Naive B cell (primary cell): ENCODE results near the gene CPSF4L. TPM values are rescaled to one million over a fixed set of nuclear protein-coding genes. Genes with fewer than 3 reads are reported as not detected.

Source experiments
- ATAC-seq, 2 donors: fragments of 150-1000 bp; cut with Tn5 transposase; 2 replicates each; pipeline ENCODE4 v1.10.0; 2021; ENCODE audit warnings: low read depth in 2 of 2, mild to moderate bottlenecking in 2 of 2, moderate library complexity in 2 of 2
- DNase-seq: peaks from one replicate; pipeline ENCODE4 v3.0.0; 2022
- H3K27ac Mint-ChIP-seq, 6 donors: one replicate each; pipeline ENCODE4 v1.8.0; 2020 to 2022; ENCODE audit warnings: mild to moderate bottlenecking in 6 of 6, mixed read lengths in 6 of 6, moderate library complexity in 5 of 6, inconsistent platforms in 2 of 6
- H3K27me3 Mint-ChIP-seq, 3 donors: one replicate each; pipeline ENCODE4 v1.8.0; 2021 to 2022; ENCODE audit warnings: mixed read lengths in 3 of 3, mild to moderate bottlenecking in 1 of 3
- H3K36me3 Mint-ChIP-seq, 2 donors: one replicate each; pipeline ENCODE4 v1.8.0; 2020 to 2022; ENCODE audit warnings: mixed read lengths in 2 of 2, inconsistent platforms in 1 of 2, mild to moderate bottlenecking in 1 of 2
- H3K4me1 Mint-ChIP-seq, 3 donors: one replicate each; pipeline ENCODE4 v1.8.0; 2020 to 2022; ENCODE audit warnings: mixed read lengths in 3 of 3, inconsistent platforms in 1 of 3, mild to moderate bottlenecking in 1 of 3, moderate library complexity in 1 of 3
- H3K4me3 Mint-ChIP-seq, 8 donors: one replicate each; pipeline ENCODE4 v1.8.0; 2020 to 2022; ENCODE audit warnings: mild to moderate bottlenecking in 8 of 8, mixed read lengths in 8 of 8, moderate library complexity in 8 of 8, inconsistent platforms in 2 of 8
- H3K9me3 Mint-ChIP-seq, 7 donors: one replicate each; pipeline ENCODE4 v1.8.0; 2020 to 2022; ENCODE audit warnings: mixed read lengths in 7 of 7, mild to moderate bottlenecking in 5 of 7, inconsistent platforms in 2 of 7, moderate library complexity in 1 of 7
- polyA plus RNA-seq, 6 donors: library from polyadenylated mRNA; unstranded; fragments of 300-500 nt; fragmentation: Illumina TruSeq; gene quantifications; one replicate each; pipeline ENCODE4 v1.2.3, GENCODE V29; 2021; ENCODE audit warnings: low read depth in 6 of 6

The CPSF4L gene
- polyA plus RNA-seq, 6 donors from 2014 or later: not detected

DNA sequence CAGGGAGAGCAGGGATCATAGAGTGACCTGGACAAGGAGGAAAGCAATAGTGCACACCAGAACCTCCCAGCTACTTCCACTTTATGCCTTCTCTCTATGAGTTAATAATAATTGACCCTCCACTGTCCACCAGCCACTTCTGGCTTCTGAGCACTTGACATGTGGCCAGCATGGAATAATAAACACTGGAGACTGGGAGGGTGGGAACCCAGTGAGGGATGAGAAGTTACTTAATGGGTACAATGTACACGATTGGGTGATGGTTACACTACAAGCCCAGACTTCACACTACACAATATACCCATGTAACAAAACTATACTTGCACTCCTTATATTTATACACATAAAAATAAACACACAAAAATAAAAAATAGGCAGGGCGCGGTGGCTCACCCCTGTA is 38.7 kb upstream of the CPSF4L start:
- Mint-ChIP-seq H3K4me3 (no peak overlapping the region), H3K36me3 (no peaks in the 10 kb centered on the region), H3K9me3 (no peaks in the 10 kb centered on the region), H3K27me3 (peaks cover 14 to 21% (median 17%) of the 10 kb centered on the region in 3 donors), H3K27ac (no peak overlapping the region), H3K4me1 (peaks cover 0 to 3% (median 0%) of the 10 kb centered on the region in 3 donors)
- DNase-seq (no peak), ATAC-seq (no peak)

DNA sequence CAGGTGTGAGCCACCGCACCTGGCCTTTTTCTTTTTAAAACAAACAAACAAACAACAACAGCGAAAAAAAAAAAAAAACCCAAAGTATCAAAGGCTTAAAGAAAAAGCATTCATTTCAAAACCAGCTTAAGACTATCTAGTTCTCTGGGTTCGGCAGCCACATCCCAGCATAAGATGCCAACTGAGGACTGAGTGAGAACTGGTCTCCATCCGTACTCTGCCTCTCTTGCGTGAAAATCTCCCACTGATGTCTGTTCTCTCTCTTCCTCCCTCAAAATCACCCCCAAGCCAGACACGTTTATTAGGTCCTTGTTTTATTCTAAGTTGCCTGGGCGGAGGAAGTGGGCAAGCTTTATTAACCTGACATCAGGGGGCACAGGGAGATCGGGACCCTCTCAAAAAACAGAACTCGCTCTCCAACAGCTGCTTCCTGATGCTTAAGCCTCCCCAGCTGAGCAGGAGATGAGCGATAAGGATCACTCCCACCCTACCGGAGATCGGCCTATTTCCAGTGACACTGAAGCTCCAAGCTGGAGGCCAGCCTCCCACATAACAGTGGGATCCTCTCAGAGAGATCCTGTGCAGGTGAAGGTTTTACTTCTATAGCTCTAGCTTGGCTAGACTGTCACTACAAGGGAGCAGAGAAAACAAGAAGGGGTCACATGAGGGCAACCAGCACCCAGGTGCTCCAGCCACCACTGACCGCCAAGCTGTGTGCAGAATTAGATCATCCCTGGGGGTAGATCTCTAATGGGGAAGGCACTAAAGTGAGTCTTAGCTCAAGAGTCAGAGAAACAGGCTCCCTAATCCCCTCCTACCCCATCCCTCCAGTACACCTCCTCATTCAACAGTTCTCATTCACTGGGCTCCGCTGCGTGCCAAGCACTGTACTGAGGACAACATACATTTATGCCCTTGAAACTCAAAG is 36.5 kb upstream of the CPSF4L start:
- DNase-seq (no peak), ATAC-seq (no peak)
- Mint-ChIP-seq H3K27ac (no peak overlapping the region), H3K4me1 (no peaks in the 10 kb centered on the region), H3K9me3 (no peaks in the 10 kb centered on the region), H3K4me3 (no peak overlapping the region), H3K36me3 (no peaks in the 10 kb centered on the region), H3K27me3 (peaks cover 0 to 10% (median under 1%) of the 10 kb centered on the region in 3 donors)

DNA sequence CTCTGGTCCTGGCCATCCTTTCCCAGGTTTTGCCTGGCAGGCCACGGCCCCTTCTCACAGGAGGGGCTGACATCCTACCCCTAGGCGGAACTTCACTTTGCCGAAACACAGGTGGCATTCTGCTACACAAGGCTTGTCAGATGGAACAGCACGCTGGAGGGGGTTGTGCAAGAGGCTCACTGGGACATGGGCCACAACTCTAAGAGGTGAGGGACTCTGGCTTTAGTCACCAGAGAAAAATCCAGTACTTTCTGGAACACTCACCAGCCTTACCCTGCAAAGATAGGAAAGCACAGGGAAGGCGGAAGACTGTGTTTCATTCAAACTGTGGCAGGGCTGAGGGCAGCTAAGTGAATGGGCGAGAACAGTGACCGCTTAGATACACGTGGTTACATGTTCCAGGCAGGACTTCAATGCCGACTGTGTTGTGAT is 31.8 kb upstream of the CPSF4L start:
- DNase-seq (no peak), ATAC-seq (no peak)
- H3K36me3 Mint-ChIP-seq: no peaks in the 10 kb centered on the region
- H3K4me1 Mint-ChIP-seq: peaks cover 0 to 12% (median 9%) of the 10 kb centered on the region in 3 donors
- peak overlapping the region in 1 of 6 donors; percentile 77 for H3K27ac Mint-ChIP-seq
- no peaks in the 10 kb centered on the region for H3K9me3 Mint-ChIP-seq
- peaks cover 4 to 21% (median 14%) of the 10 kb centered on the region in 3 donors for H3K27me3 Mint-ChIP-seq
- no peak overlapping the region for H3K4me3 Mint-ChIP-seq

DNA sequence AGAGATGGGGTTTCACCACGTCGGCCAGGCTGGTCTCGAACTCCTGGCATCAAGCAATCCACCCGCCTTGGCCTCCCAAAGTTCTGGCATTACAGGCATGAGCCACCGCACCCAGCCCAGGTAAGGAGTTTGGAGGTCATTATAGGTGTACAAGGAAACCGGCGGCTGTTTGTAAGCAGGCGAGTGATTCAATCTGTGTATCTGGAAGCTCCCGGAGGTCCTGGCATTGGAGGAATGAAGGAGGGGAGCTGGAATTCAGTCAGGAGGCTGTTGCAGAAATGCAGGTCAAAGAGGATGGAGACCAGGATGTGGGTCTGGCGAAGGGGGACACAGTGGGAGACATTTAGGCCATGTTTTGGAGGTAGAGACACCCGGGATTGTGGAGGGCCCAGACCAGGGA is 31.4 kb upstream of the CPSF4L start:
- no peaks in the 10 kb centered on the region for H3K9me3 Mint-ChIP-seq
- no peak for DNase-seq
- ATAC-seq: no peak
- no peak overlapping the region for H3K27ac Mint-ChIP-seq
- peaks cover 5 to 22% (median 9%) of the 10 kb centered on the region in 3 donors for H3K27me3 Mint-ChIP-seq
- H3K36me3 Mint-ChIP-seq: no peaks in the 10 kb centered on the region
- H3K4me1 Mint-ChIP-seq: peaks cover 0 to 12% (median 9%) of the 10 kb centered on the region in 3 donors
- peak overlapping the region in 1 of 8 donors; percentile 42 for H3K4me3 Mint-ChIP-seq

GRCh38 chr17:73292031-73292531 is 30.4 kb upstream of the CPSF4L start:
- ATAC-seq (no peak), DNase-seq (no peak)
- H3K4me3 Mint-ChIP-seq: no peak overlapping the region
- no peaks in the 10 kb centered on the region for H3K9me3 Mint-ChIP-seq
- H3K4me1 Mint-ChIP-seq: peaks cover 0 to 12% (median 9%) of the 10 kb centered on the region in 3 donors
- peaks cover 5 to 29% (median 6%) of the 10 kb centered on the region in 3 donors for H3K27me3 Mint-ChIP-seq
- H3K36me3 Mint-ChIP-seq: no peaks in the 10 kb centered on the region
- no peak overlapping the region for H3K27ac Mint-ChIP-seq

DNA sequence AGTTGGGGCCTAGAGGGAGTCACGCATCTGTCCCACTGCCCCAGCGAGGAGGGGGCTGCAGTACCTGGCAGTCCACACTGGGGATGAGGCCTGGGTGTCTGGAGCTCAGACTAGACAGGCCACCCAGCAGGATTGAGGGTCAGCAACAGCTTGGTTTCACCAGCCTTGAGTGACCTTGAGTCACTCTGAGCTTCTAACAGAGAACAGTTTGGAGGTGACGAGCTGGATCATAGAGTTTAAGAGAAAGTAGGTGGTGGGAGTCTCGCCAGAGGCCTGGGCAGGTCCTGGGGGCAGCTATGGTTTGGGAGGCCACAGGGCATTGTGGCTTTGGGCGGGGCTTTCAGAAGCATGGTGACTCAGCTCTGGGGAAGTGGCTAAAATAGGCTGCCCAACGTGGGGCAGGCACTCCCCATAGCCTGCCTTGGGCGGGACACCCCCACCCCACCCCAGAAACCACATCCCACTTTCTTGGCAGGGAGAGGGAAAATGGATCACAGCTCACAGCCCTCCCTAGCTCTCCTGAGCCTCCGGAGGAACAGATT is 29.7 kb upstream of the CPSF4L start:
- peaks cover 5 to 37% (median 6%) of the 10 kb centered on the region in 3 donors for H3K27me3 Mint-ChIP-seq
- H3K4me3 Mint-ChIP-seq: peak overlapping the region in 1 of 8 donors; percentile 3
- H3K9me3 Mint-ChIP-seq: peaks cover 0 to 1% (median 0%) of the 10 kb centered on the region in 7 donors
- H3K36me3 Mint-ChIP-seq: no peaks in the 10 kb centered on the region
- peaks cover 0 to 12% (median 9%) of the 10 kb centered on the region in 3 donors for H3K4me1 Mint-ChIP-seq
- DNase-seq (no peak), ATAC-seq (no peak)
- no peak overlapping the region for H3K27ac Mint-ChIP-seq

DNA sequence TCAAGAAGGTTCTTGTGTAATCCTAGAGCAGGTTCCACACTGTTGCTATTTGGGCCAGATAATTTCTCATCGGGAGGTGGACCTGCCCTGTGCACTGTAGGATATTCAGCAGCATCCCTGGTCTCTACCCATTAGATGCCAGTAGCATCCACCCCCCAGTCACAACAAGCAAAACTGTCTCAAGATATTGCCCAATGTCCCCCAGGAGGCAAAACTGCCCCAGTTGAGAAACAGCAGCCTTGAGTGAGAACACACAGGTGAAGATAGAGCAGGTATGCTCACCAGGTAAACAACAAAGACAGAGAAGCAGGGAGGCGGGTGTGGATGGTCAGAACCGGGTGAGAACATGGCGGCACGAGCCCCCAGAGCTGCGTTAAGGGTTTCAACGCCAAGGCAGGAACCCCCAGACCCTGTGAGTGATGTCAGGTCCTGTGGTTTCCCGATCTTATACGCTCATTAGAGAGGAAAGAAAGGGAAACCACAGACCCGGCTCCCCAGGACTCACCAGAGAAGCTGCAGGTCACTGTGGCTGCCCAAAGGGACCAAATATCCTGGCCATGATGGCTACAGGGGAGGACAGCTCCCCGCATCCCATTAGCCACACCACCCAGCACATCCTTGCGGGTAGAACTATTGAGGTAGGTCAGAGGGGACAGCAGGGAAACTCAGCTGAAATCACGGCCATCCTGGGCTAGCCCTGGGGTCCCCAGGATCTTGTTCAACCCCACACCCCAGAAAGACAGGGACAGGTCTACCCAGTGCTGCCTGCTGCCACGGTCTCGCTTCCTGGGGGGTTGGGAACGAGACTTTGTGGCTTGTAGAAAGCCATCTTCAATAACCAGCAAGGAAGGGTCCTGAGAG is 28.9 kb upstream of the CPSF4L start:
- DNase-seq: no peak
- Mint-ChIP-seq H3K27ac (no peak overlapping the region), H3K36me3 (no peaks in the 10 kb centered on the region), H3K27me3 (peaks cover 5 to 38% (median 6%) of the 10 kb centered on the region in 3 donors), H3K4me3 (peak overlapping the region in 1 of 8 donors; percentile 3), H3K9me3 (peaks cover 0 to 2% (median 0%) of the 10 kb centered on the region in 7 donors), H3K4me1 (peaks cover 0 to 12% (median 9%) of the 10 kb centered on the region in 3 donors)
- ATAC-seq: no peak

DNA sequence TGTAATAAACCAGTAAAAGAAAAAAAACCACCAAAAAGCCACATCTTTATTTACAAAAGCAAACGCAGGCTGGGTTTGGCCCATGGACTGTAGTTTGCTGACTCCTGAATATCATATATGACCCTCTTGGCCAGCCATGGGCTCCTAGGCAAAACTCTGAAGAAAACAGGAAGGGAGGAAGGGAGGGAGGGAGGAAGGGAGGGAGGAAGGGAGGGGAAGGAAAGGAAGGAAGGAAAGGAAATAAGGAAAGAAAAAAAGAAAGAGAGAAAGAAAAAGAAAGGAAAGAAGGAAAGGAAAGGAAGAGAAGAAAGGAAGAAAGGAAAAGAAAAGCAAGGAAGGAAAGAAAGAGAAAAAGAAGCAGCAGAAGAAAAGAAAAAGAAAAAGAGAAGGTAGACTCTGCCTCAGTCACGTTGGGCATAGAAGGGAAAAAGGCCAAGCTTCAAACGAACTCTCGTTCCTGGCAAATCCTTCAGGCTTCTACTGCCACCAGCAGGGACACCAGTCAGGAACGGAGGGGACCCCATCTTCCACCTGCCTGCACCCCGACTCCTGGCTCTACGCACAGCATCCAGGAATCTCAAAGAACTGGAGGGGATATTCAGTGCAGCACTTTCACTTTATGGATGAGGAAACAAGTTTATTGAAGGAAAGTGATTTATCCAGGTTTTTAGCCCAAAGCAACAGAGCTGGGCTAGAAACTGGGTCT is 28.0 kb upstream of the CPSF4L start:
- Mint-ChIP-seq H3K36me3 (no peaks in the 10 kb centered on the region), H3K27me3 (peaks cover 5 to 38% (median 6%) of the 10 kb centered on the region in 3 donors), H3K4me1 (peaks cover 0 to 12% (median 9%) of the 10 kb centered on the region in 3 donors), H3K9me3 (peaks cover 0 to 2% (median 0%) of the 10 kb centered on the region in 7 donors), H3K4me3 (no peak overlapping the region), H3K27ac (no peak overlapping the region)
- DNase-seq: no peak
- no peak for ATAC-seq

DNA sequence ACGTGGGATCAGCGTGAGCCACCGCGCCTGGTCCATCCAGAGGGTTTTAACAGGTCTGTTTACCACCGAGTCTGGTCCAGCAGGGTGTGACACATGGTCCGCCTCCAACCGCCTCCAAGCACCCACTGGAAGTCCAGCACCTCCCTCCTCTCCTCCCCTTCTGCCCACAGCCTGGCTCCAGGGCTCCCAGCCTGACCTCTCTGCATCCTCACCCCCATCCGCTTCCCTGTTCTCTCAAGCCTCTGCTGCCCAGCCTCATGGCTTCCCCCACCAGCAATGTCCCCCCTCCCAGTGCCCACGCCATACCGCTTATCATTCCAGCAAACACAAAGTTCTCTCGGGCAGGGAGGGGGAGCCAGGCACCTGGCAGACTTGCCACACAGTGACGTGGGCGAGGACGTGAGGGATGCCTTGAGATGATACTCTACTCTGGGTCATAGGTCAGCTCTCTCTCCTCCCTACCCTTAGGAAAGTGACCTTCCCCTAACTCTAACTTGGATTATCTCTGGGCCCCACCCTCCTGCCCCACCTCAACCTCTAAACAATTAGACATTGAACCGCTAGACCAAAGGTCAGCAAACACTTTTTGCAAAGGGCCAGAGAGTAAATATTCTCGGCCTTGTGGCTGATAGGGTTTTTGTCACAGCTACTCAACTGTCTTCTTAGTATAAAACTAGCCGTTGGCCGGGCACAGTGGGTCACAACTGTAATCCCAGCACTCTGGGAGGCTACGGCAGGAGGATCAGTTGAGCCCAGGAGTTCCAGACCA is 27.0 kb upstream of the CPSF4L start:
- Mint-ChIP-seq H3K27ac (peak overlapping the region in 1 of 6 donors; percentile 81), H3K4me1 (peaks cover under 1 to 13% (median 12%) of the 10 kb centered on the region in 3 donors)
- no peak for ATAC-seq

GRCh38 chr17:73286863-73287296 is 25.2 kb upstream of the CPSF4L start:
- Mint-ChIP-seq H3K4me3 (no peak overlapping the region), H3K27me3 (peaks cover 5 to 42% (median 6%) of the 10 kb centered on the region in 3 donors), H3K36me3 (no peaks in the 10 kb centered on the region), H3K9me3 (peaks cover 0 to 2% (median 0%) of the 10 kb centered on the region in 7 donors), H3K27ac (no peak overlapping the region), H3K4me1 (peaks cover 3 to 17% (median 12%) of the 10 kb centered on the region in 3 donors)
- no peak for DNase-seq
- no peak for ATAC-seq

More for the DNA sequence above, 27.0 kb upstream of the CPSF4L start:
- Mint-ChIP-seq H3K36me3 (no peaks in the 10 kb centered on the region), H3K27me3 (peaks cover 5 to 38% (median 6%) of the 10 kb centered on the region in 3 donors), H3K9me3 (peaks cover 0 to 2% (median 0%) of the 10 kb centered on the region in 7 donors), H3K4me3 (peak overlapping the region in 1 of 8 donors; percentile 59)
- DNase-seq: no peak

DNA sequence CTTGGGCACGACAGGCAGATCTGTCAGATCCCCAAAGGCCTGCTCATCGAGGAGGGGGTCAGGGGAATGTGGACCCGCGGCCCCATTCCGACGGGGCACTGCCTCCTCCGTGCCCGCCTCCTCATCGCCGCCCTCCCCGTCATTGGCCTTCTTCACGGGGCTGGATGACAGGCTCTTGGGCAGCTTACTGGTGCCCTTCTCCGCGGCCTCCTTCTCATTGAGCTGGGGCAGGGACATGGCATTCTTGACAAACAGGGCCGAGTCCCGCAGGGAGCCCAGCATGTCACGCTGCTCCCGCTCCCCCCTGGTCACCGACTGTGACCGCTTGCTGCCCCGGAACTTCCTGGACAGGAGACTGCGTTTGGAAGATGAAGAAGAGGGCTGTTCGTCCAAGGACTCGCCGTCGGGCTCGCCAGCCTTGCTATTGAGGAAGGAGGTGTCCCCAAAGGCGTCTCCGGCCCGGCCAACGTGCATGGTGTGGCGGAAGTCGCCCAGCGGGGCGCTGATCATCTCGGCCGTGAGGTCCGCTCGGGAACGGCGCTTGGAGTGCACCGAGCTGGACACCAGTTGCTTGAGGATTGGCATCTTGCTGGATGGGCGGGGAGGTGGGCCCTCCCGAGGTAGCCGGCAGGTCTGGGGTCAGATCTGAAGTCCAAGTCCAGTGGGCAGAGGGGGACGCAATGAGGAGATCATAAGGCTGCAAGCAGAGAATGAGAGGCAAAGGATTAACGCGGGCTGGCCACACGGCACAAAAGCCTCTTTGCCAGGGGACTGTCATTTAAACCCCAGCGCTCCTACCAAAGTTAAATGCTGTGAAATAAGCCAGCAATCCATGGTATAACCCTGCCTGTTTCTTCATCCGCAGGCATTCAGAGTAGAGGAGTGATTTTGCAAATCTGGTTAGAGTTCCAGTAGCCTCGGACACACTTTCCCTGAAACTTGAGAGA is 24.5 kb upstream of the CPSF4L start:
- Mint-ChIP-seq H3K27ac (no peak overlapping the region), H3K27me3 (peaks cover 5 to 44% (median 6%) of the 10 kb centered on the region in 3 donors), H3K4me3 (no peak overlapping the region), H3K9me3 (peaks cover 0 to 2% (median 0%) of the 10 kb centered on the region in 7 donors), H3K36me3 (no peaks in the 10 kb centered on the region), H3K4me1 (peaks cover 3 to 13% (median 10%) of the 10 kb centered on the region in 3 donors)
- no peak for DNase-seq
- ATAC-seq: no peak
